ENCODE measurements around the gene DNM2.

DNA sequence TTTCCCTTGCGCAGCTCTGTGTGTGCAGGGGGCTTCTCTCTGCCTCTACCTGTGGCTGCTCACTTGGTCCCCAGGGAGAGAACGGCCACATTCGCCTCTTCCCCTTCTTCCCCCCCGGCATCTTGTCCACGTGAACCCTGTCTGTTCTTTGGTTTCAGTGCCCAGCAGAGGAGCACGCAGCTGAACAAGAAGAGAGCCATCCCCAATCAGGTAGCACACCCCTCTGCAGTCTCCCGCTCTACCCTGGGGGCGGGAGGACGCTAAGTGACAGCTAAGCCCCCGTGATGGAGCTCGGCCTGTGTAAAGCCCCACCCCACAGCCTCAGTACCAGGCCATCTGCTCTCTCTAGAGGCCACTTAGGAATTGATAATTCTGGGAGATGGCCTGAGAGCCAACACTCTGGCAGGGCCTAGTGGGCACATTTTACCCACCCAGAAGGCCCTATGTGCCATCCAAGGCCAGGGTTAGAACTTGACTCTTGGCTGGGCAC is 87.9 kb downstream of the DNM2 start:
- no peak for TF ChIP-seq EZH2phosphoT487 (IDR thresholded peaks at IDR 0.05; ENCODE audit: low read depth)
- TF ChIP-seq, protein P1, sequence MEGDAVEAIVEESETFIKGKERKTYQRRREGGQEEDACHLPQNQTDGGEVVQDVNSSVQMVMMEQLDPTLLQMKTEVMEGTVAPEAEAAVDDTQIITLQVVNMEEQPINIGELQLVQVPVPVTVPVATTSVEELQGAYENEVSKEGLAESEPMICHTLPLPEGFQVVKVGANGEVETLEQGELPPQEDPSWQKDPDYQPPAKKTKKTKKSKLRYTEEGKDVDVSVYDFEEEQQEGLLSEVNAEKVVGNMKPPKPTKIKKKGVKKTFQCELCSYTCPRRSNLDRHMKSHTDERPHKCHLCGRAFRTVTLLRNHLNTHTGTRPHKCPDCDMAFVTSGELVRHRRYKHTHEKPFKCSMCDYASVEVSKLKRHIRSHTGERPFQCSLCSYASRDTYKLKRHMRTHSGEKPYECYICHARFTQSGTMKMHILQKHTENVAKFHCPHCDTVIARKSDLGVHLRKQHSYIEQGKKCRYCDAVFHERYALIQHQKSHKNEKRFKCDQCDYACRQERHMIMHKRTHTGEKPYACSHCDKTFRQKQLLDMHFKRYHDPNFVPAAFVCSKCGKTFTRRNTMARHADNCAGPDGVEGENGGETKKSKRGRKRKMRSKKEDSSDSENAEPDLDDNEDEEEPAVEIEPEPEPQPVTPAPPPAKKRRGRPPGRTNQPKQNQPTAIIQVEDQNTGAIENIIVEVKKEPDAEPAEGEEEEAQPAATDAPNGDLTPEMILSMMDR (IDR thresholded peaks at IDR 0.05; ENCODE audit: low read depth, low read length) = no peak

All from OCI-LY3 (cell line).